GM12875 (cell line): Measurements from ENCODE around the gene SLC35F3.

Experiments
- H3K4me3 ChIP-seq: one replicate; pipeline ENCODE4 v1.5.1; 2011; ENCODE audit warnings: low read depth, low read length, control low read depth
- CTCF ChIP-seq: IDR thresholded peaks from 2 replicates; pipeline ENCODE4 v1.5.1; 2011; ENCODE audit warnings: low read depth, mild to moderate bottlenecking, control low read depth, inconsistent platforms, low read length, moderate library complexity, borderline replicate concordance; ENCODE audit not compliant: insufficient read depth

Gene SLC35F3

GRCh38 chr1:234279021-234279420, 374.5 kb downstream of the SLC35F3 start:
- no peak overlapping the region for H3K4me3 ChIP-seq
- TF ChIP-seq CTCF: no peak

GRCh38 chr1:234280500-234280899, 376.0 kb downstream of the SLC35F3 start:
- TF ChIP-seq CTCF: no peak
- H3K4me3 ChIP-seq: no peak overlapping the region

DNA sequence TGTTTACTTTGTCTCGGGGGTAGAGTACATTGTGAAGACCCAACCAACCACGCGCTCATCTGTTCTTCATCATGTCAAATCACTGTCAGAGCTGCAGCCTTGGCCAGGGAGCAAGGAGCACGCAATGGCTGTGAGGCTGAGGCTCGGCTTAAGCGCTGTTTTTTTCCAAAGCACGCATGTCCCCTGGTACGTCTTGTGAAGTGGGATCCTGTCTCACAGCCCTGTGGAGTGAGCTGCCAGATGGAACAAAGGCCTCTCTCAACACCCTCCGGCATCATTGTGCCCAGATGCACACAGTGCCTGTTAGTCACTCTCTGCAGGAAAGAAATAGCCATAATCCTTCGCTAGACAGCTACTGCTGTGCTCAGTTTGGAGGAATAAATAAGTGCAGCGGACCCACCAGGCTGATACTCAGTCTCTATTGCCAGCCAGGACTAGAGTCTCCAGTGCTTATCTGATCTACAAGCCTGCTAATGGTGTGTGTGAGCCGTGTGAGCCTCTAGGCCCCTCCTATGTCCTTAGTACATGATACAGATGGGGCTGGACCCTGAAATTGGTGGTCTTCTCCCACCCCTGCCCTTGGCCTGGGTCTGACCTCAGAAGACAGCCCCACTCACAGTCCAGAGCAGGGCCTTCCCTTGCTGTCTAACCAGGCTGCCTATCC, 377.5 kb downstream of the SLC35F3 start:
- H3K4me3 ChIP-seq: no peak overlapping the region
- TF ChIP-seq CTCF: no peak

DNA sequence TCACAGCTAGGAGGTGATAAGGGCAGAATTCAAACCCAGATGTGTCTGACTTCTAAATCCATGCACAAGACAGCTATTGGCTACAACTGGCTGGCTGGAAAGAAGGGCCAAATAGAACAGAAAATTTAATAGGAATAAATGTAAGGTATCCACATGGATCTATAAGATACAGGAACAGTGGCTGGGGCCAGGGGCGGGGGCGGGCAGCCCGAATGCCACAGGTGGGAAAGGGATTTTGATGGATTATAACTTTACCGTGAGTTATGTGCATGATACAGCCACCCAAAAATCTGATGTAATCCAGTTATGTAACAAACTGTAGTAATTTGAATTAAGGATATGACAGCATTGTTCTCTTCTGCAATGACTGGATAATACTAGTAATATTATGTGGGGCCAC, 381.7 kb downstream of the SLC35F3 start:
- TF ChIP-seq CTCF: no peak
- no peak overlapping the region for H3K4me3 ChIP-seq

DNA sequence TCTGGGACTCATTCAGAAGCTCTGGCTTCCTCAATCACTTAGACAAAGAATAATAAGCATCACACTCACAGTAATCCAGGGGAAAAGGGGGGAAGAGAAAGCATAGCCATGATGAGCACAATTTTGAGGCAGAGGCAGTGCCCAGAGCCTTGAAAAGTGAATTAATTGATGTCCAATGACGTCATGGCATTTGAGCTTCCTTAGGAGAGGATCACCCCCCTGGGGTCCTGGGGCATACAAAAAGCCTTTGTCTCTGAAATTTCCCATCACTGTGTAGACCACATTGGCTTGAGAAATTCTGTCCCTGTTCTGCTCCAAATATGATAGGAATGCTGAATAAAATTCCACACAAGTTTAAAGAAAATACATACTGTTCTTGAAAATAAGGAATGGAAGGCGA, 384.5 kb downstream of the SLC35F3 start:
- no peak for TF ChIP-seq CTCF
- H3K4me3 ChIP-seq: no peak overlapping the region

- TF ChIP-seq CTCF: no peak
- H3K4me3 ChIP-seq: no peak overlapping the region
These were observed 385.2 kb downstream of the SLC35F3 start for GRCh38 chr1:234289538-234290305.

DNA sequence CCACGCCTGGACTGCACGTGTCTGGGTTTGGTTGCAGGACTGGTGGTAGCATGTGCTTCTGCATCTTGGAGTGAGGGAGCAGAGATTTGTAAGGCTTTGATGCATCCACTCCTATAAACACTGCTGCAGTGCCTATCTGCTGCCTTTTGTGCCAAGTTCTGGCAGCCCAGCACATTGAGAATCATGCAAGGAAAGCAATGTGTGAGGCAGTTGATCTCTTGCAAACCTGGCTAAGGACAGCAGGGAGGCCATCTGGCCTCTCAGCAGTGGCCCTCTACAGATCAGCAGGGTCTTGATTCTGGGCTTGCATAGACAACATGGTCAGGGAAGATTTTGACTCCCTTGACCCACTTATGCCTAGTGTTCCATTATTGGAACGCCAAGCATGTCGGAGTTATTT, 387.5 kb downstream of the SLC35F3 start:
- no peak for TF ChIP-seq CTCF
- no peak overlapping the region for H3K4me3 ChIP-seq
